Measurements from ENCODE around the gene HPSE2.

DNA sequence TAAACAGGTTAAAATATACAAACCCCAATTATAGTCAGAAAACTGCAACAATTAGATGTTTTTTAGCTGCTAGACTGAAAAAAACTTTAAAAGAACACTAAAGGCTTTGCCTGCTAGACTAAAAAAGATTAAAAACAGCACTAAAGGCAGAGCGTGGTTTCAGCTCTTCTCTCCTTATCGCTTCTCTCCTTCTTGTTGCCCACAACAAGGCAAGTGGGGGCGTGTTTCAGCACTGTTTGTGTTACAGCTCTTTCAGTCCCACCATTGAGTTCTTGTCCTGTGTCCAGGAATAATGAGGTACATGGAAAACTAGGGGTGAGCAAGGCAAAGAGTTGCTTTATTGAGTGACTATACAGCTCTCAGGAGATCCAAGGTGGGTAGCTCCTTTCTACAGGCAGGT lies 112.3 kb downstream of the HPSE2 start:
- TF ChIP-seq POLR2A (IDR thresholded peaks at IDR 0.05; ENCODE audit: low read depth, low read length) (no peak), POLR2AphosphoS5 (IDR thresholded peaks at IDR 0.05; ENCODE audit: low read depth, low read length) (no peak), PAX5 (IDR thresholded peaks at IDR 0.05; ENCODE audit: insufficient read depth, low read length, severe bottlenecking) (no peak), SPI1 (IDR thresholded peaks at IDR 0.05; ENCODE audit: low read depth, low read length) (no peak), TAF1 (IDR thresholded peaks at IDR 0.05; ENCODE audit: low read depth, low read length) (no peak), POU2F2 (IDR thresholded peaks at IDR 0.05; ENCODE audit: low read depth, low read length) (no peak)

All from GM12891 (cell line).